H9 (cell line): ENCODE data around the gene RPS26. TPM values are rescaled to one million over a fixed set of nuclear protein-coding genes. Genes with fewer than 3 reads are reported as not detected.
A peak's percentile ranks its signal among the peaks of the same experiment; 100 is the strongest.

Source experiments
- DNase-seq: peaks from one replicate; pipeline ENCODE4 v3.0.0-alpha.2; 2017
- H2AFZ ChIP-seq: one replicate; pipeline ENCODE4 v1.6.1; 2013; ENCODE audit warnings: mild to moderate bottlenecking, low read length, control low read depth, moderate library complexity
- H2AK5ac ChIP-seq: 2 replicates; pipeline ENCODE4 v1.6.1; 2013; ENCODE audit warnings: low read length, control low read depth, mixed read lengths; ENCODE audit not compliant: insufficient read length
- H2BK120ac ChIP-seq: one replicate; pipeline ENCODE4 v1.6.1; 2013; ENCODE audit warnings: low read depth, mild to moderate bottlenecking, low read length, control low read depth, inconsistent platforms; ENCODE audit not compliant: poor library complexity, severe bottlenecking
- H2BK12ac ChIP-seq: 2 replicates; pipeline ENCODE4 v1.6.1; 2013; ENCODE audit warnings: low read length, control low read depth, mixed read lengths, low read depth; ENCODE audit not compliant: insufficient read length
- H2BK15ac ChIP-seq: 2 replicates; pipeline ENCODE4 v1.6.1; 2013; ENCODE audit warnings: low read depth, low read length, control low read depth
- H2BK20ac ChIP-seq: one replicate; pipeline ENCODE4 v1.6.1; 2013; ENCODE audit warnings: low read depth, mild to moderate bottlenecking, low read length, control low read depth, inconsistent platforms; ENCODE audit not compliant: poor library complexity, severe bottlenecking
- H2BK5ac ChIP-seq: 2 replicates; pipeline ENCODE4 v1.6.1; 2013; ENCODE audit warnings: low read length, control low read depth, mixed read lengths; ENCODE audit not compliant: insufficient read length
- H3K14ac ChIP-seq: 2 replicates; pipeline ENCODE4 v1.6.1; 2013; ENCODE audit warnings: low read length, control low read depth; ENCODE audit not compliant: insufficient read depth
- H3K18ac ChIP-seq: 2 replicates; pipeline ENCODE4 v1.6.1; 2013; ENCODE audit warnings: low read depth, mild to moderate bottlenecking, mixed read lengths, low read length, control low read depth; ENCODE audit not compliant: insufficient read length
- H3K23ac ChIP-seq: 2 replicates; pipeline ENCODE4 v1.6.1; 2013; ENCODE audit warnings: low read length, control low read depth, mixed read lengths, low read depth; ENCODE audit not compliant: insufficient read length
- H3K23me2 ChIP-seq: 2 replicates; pipeline ENCODE4 v1.6.1; 2013; ENCODE audit warnings: low read depth, mild to moderate bottlenecking, mixed read lengths, low read length, control low read depth; ENCODE audit not compliant: insufficient read length, poor library complexity, severe bottlenecking
- H3K27ac ChIP-seq: 2 replicates; pipeline ENCODE4 v1.5.1; 2013; ENCODE audit warnings: low read length, control low read depth, mixed read lengths, low read depth; ENCODE audit not compliant: insufficient read length
- H3K27me3 ChIP-seq: 2 replicates; pipeline ENCODE4 v1.6.1; 2013; ENCODE audit warnings: low read length, control low read depth, inconsistent platforms; ENCODE audit not compliant: insufficient read depth
- H3K4ac ChIP-seq: 2 replicates; pipeline ENCODE4 v1.6.1; 2013; ENCODE audit warnings: low read depth, mild to moderate bottlenecking, control low read depth, inconsistent platforms, low read length, moderate library complexity
- H3K4me1 ChIP-seq: 2 replicates; pipeline ENCODE4 v1.6.1; 2013; ENCODE audit warnings: low read length, control low read depth, inconsistent platforms; ENCODE audit not compliant: insufficient read depth
- H3K4me2 ChIP-seq: 2 replicates; pipeline ENCODE4 v1.6.1; 2013; ENCODE audit warnings: low read length, control low read depth, mixed read lengths; ENCODE audit not compliant: insufficient read length, insufficient read depth
- H3K56ac ChIP-seq: 2 replicates; pipeline ENCODE4 v1.6.1; 2013; ENCODE audit warnings: low read depth, mild to moderate bottlenecking, mixed read lengths, low read length, control low read depth; ENCODE audit not compliant: insufficient read length
- H3K79me1 ChIP-seq: 2 replicates; pipeline ENCODE4 v1.6.1; 2013; ENCODE audit warnings: low read depth, mild to moderate bottlenecking, moderate library complexity, low read length, control low read depth, inconsistent platforms; ENCODE audit not compliant: insufficient read depth, poor library complexity, severe bottlenecking
- H3K79me2 ChIP-seq: 2 replicates; pipeline ENCODE4 v1.6.1; 2013; ENCODE audit warnings: low read length, control low read depth, inconsistent platforms; ENCODE audit not compliant: insufficient read depth
- H3K9ac ChIP-seq: 2 replicates; pipeline ENCODE4 v1.6.1; 2013; ENCODE audit warnings: low read length, control low read depth, mixed read lengths; ENCODE audit not compliant: insufficient read length; ENCODE audit errors: extremely low read depth
- H3K9me3 ChIP-seq: one replicate; pipeline ENCODE4 v1.6.1; 2013; ENCODE audit warnings: low read depth, low read length, inconsistent platforms; ENCODE audit not compliant: control insufficient read depth
- H3T11ph ChIP-seq: one replicate; pipeline ENCODE4 v1.6.1; 2013; ENCODE audit warnings: mild to moderate bottlenecking, low read length, control low read depth, inconsistent platforms
- H4K20me1 ChIP-seq: one replicate; pipeline ENCODE4 v1.6.1; 2013; ENCODE audit not compliant: control insufficient read depth, insufficient read length, insufficient read depth
- H4K5ac ChIP-seq: 2 replicates; pipeline ENCODE4 v1.6.1; 2013; ENCODE audit warnings: low read depth, mild to moderate bottlenecking, mixed read lengths, low read length, control low read depth; ENCODE audit not compliant: insufficient read length
- H4K8ac ChIP-seq: replicated peaks from 2 replicates; pipeline ENCODE4 v1.6.1; 2013; ENCODE audit warnings: low read length, control low read depth, mixed read lengths, low read depth; ENCODE audit not compliant: insufficient read length
- H4K91ac ChIP-seq: 2 replicates; pipeline ENCODE4 v1.6.1; 2013; ENCODE audit warnings: low read depth, mild to moderate bottlenecking, moderate library complexity, mixed read lengths, low read length, control low read depth; ENCODE audit not compliant: insufficient read length
- H3K27ac Mint-ChIP-seq, 3 experiments: 2 replicates in 2 of 3; 3 replicates in 1 of 3; pipeline ENCODE4 v1.8.0; 2020 to 2021; ENCODE audit warnings: mixed read lengths in 3 of 3, mild to moderate bottlenecking in 1 of 3, moderate library complexity in 1 of 3
- H3K27me3 Mint-ChIP-seq: 2 replicates; pipeline ENCODE4 v1.8.0; 2021; ENCODE audit warnings: low read depth, mild to moderate bottlenecking, moderate library complexity, mixed read lengths
- H3K36me3 Mint-ChIP-seq, 3 experiments: 2 replicates in 2 of 3; 3 replicates in 1 of 3; pipeline ENCODE4 v1.8.0; 2020 to 2021; ENCODE audit warnings: low read depth in 3 of 3, mixed read lengths in 3 of 3; ENCODE audit not compliant: insufficient read depth in 1 of 3
- H3K4me1 Mint-ChIP-seq, 2 experiments: 2 replicates each; pipeline ENCODE4 v1.8.0; 2020; ENCODE audit warnings: mixed read lengths in 2 of 2
- H3K4me3 Mint-ChIP-seq, 2 experiments: 2 replicates in 1 of 2; 3 replicates in 1 of 2; pipeline ENCODE4 v1.8.0; 2020 to 2021; ENCODE audit warnings: mild to moderate bottlenecking in 2 of 2, mixed read lengths in 2 of 2, moderate library complexity in 1 of 2
- H3K9me3 Mint-ChIP-seq, 2 experiments: 2 replicates in 1 of 2; 3 replicates in 1 of 2; pipeline ENCODE4 v1.8.0; 2020; ENCODE audit warnings: mild to moderate bottlenecking in 2 of 2, mixed read lengths in 2 of 2, moderate library complexity in 1 of 2
- CTCF ChIP-seq: fragments of 200-600 bp; sonication (generic); conservative IDR thresholded peaks from 3 replicates; pipeline ENCODE4 v1.8.0; 2021; ENCODE audit warnings: antibody characterized with exemption, mild to moderate bottlenecking
- WGBS: extraction: QIAGEN DNeasy Blood & Tissue Kit; methylation state at CpG from one replicate; pipeline ENCODE4 v1.1.7; 2013; ENCODE audit warnings: missing lambda C conversion rate, low lambda C conversion rate, mixed read lengths; ENCODE audit not compliant: insufficient read length; ENCODE audit errors: extremely low coverage; 5-methylcytosine and 5-hydroxymethylcytosine counted together
- total RNA-seq: library from RNA; stranded (reverse); gene quantifications from 2 replicates; pipeline ENCODE4 v1.2.1, GENCODE V29; 2021

The RPS26 gene
- total RNA-seq, 1 experiment from 2014 or later, result 51.9 TPM

DNA sequence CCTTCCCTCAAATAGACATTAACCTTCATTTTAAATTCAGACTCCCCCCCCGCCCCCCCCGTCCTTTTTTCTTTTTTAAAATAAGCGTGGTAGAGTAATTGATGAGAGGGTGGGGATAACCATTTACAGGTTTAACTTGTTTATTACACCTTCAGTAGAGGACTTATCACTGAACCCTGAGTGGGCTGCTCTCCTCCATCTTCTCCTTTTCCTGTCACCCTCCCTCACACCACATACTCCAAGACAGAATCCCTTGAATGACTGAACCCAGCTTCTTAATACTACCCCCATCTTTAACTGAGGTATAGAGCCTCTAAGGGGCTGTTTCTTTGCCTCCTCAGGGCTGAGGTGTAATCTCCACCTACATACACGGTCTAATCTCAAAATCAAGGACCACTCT, 24.5 kb upstream of the RPS26 start:
- Histone ChIP-seq H4K8ac (no peak overlapping the region), H3K4ac (no peak overlapping the region), H2BK12ac (no peak overlapping the region), H4K20me1 (no peaks in the 10 kb centered on the region), H2BK120ac (no peak overlapping the region), H3K56ac (no peak overlapping the region), H4K5ac (no peak overlapping the region), H2BK15ac (no peak overlapping the region), H3K14ac (no peak overlapping the region), H3K79me1 (no peaks in the 10 kb centered on the region), H2AFZ (no peak overlapping the region), H3K18ac (no peak overlapping the region), H3K23ac (no peak overlapping the region), H2AK5ac (no peak overlapping the region), H4K91ac (no peak overlapping the region), H3K4me1 (peaks cover 3% of the 10 kb centered on the region; the same call in 1 of the 2 replicates), H3K4me2 (no peak overlapping the region), H3K23me2 (peaks cover 5% of the 10 kb centered on the region), H3K27me3 (no peaks in the 10 kb centered on the region), H3K27ac (no peak overlapping the region), H2BK5ac (no peak overlapping the region), H3K79me2 (no peaks in the 10 kb centered on the region), H2BK20ac (no peak overlapping the region), H3K9me3 (no peaks in the 10 kb centered on the region), H3K9ac (no peak overlapping the region), H3T11ph (no peak overlapping the region)
- Mint-ChIP-seq H3K4me1 (peaks cover 24% of the 10 kb centered on the region in 2 experiments), H3K27me3 (no peaks in the 10 kb centered on the region), H3K27ac (peak overlapping the region in 1 of 3 experiments; percentile 88; a peak in 2 of 7 replicates), H3K9me3 (no peaks in the 10 kb centered on the region), H3K4me3 (no peak overlapping the region), H3K36me3 (peaks cover 5 to 16% (median 13%) of the 10 kb centered on the region in 3 experiments)
- no CpG with 5 or more reads among the region's 4 CpGs for WGBS
- DNase-seq, result no peak
- no peak for TF ChIP-seq CTCF
